Epithelial cell of esophagus (primary cell): ENCODE data around the gene YIF1B.
A peak's percentile ranks its signal among the peaks of the same experiment; 100 is the strongest.

Experiments used
- DNase-seq: peaks from one replicate; pipeline ENCODE4 v3.0.0; 2010; ENCODE audit warnings: low read depth
- H3K4me3 ChIP-seq: 2 replicates; pipeline ENCODE4 v1.5.1; 2011; ENCODE audit warnings: mild to moderate bottlenecking, low read length, control low read depth
- TF ChIP-seq, protein P1 (sequence below): IDR thresholded peaks from 2 replicates; pipeline ENCODE4 v1.5.1; 2011; ENCODE audit warnings: low read depth, mild to moderate bottlenecking, low read length, control low read depth, inconsistent platforms; ENCODE audit not compliant: insufficient read depth; ENCODE audit errors: missing control alignments

YIF1B gene

DNA sequence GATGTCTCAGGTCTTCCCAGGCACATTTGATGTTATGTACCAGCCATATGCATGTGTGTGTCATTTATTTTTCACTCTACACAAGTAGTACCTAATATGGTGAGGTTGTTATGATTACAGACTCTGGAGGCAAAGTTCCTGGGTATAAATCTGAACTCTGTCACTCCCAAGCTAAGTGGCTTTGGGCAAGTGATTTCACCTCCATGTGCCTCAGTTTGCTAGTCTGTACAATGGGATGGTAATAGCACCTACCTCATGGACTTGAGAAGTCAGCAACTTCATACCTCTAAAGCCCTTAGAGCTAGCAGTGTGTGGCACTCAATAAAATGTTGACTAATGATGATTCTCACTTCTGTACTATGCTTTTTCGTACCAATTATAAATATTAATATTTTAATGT, 16.0 kb upstream of the YIF1B start:
- H3K4me3 ChIP-seq = no peak overlapping the region
- no peak for DNase-seq
- TF ChIP-seq, protein P1, sequence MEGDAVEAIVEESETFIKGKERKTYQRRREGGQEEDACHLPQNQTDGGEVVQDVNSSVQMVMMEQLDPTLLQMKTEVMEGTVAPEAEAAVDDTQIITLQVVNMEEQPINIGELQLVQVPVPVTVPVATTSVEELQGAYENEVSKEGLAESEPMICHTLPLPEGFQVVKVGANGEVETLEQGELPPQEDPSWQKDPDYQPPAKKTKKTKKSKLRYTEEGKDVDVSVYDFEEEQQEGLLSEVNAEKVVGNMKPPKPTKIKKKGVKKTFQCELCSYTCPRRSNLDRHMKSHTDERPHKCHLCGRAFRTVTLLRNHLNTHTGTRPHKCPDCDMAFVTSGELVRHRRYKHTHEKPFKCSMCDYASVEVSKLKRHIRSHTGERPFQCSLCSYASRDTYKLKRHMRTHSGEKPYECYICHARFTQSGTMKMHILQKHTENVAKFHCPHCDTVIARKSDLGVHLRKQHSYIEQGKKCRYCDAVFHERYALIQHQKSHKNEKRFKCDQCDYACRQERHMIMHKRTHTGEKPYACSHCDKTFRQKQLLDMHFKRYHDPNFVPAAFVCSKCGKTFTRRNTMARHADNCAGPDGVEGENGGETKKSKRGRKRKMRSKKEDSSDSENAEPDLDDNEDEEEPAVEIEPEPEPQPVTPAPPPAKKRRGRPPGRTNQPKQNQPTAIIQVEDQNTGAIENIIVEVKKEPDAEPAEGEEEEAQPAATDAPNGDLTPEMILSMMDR = no peak

DNA sequence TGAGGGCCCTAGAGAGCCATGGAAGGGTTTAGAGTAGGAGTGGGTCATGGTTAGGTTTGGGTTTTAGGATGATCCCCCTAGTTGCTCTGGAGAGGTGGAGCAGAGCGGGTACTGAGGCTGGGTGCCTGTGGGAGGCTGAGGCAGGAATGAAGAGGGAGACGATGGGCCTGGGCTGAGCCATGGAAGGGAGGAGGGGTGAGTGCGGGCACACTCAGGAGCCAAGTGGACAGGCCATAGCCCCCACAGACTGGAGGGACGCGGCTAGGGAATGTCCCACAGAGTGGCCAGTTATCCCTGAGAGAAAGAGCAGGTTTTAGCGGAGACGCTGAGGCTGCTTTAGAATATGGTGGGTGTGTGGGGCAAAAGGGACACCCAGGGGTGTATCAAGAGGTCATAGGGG, 13.9 kb upstream of the YIF1B start:
- TF ChIP-seq, protein P1 = no peak
- no peak for DNase-seq
- no peak overlapping the region for H3K4me3 ChIP-seq

DNA sequence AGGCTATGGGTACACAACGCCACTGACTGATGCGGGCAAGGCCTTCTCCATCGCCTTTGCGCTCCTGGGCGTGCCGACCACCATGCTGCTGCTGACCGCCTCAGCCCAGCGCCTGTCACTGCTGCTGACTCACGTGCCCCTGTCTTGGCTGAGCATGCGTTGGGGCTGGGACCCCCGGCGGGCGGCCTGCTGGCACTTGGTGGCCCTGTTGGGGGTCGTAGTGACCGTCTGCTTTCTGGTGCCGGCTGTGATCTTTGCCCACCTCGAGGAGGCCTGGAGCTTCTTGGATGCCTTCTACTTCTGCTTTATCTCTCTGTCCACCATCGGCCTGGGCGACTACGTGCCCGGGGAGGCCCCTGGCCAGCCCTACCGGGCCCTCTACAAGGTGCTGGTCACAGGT, 10.8 kb upstream of the YIF1B start:
- DNase-seq = no peak
- TF ChIP-seq, protein P1 = no peak
- no peak overlapping the region for H3K4me3 ChIP-seq

- TF ChIP-seq, protein P1 = no peak
- no peak overlapping the region for H3K4me3 ChIP-seq
- DNase-seq = peak; percentile 68
Observed at GRCh38 chr19:38324431-38324830, 8.7 kb upstream of the YIF1B start.

DNA sequence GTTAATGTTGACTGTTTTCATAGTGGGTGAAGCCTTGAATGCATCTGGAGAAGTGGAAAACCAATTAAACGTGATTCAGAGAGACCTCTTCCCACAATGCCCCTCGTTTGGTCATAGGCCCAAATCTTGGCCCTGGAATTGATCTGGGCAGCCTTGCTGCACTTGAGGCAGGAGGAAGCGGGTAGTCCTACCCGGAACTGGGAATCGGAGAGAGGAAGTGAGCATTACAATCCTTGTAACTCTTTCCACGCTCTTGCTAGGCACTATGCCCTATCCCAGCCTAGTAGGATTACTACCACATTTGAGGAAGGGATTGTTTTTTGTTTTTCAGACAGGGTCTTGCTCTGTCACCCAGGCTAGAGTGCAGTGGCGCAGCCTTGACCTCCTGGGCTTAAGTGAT, 7.5 kb upstream of the YIF1B start:
- TF ChIP-seq, protein P1 = no peak

DNA sequence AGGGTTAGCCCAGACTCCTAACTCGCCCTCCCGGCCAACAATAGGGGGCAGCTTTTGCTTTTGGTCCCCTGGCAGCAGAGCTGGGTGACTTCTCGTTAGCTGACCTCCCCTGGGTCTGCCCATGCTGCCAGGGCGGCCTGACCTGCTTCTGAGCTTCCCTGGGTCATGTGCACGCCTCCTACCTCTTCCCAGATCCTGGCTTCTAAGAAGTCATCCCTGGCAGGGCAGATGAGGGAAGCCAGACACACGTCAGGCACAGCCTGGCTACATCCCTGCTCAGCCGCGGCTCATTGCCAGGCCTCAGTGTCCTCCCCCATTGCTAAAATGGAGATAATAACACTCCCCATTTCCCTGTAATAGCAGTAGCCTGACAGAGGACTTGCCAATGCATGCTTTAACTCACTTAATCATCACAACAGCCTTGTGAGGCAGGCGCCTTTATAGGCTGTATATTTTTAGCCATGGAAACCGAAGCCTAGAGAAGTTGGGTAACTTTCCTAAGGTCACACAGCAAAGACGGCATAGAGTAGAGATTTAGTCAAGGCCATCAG, 6.0 kb upstream of the YIF1B start:
- peak; percentile 94 for DNase-seq
- peak overlapping the region; percentile 82 for H3K4me3 ChIP-seq

More for the DNA sequence above, 7.5 kb upstream of the YIF1B start:
- H3K4me3 ChIP-seq = no peak overlapping the region
- no peak for DNase-seq

DNA sequence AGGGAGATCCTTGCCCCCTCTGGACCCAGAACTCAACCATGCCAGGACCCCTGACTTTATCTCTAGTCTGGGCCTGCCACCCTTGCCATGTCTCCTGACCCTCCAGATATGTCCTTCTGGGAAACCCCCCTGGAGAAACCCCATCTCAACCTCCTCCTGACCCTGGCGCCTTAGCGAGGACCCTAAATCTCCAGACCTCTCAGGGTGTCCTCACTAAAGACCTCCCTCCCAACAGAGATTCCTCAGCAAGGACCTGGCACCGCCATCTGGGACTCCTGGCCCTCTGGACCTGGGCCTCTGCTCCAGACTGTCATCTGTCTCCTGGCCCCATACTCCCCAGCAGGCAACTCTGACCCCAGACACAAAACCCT, 5.2 kb upstream of the YIF1B start:
- peak overlapping the region; percentile 82 for H3K4me3 ChIP-seq
- TF ChIP-seq, protein P1 = no peak
- DNase-seq = no peak

More for the DNA sequence above, 6.0 kb upstream of the YIF1B start:
- TF ChIP-seq, protein P1 = peak; percentile 5
